ENCODE results near the gene ADCY10. TPM values are rescaled to one million over a fixed set of nuclear protein-coding genes. Genes with fewer than 3 reads are reported as not detected.

Gene ADCY10, protein sequence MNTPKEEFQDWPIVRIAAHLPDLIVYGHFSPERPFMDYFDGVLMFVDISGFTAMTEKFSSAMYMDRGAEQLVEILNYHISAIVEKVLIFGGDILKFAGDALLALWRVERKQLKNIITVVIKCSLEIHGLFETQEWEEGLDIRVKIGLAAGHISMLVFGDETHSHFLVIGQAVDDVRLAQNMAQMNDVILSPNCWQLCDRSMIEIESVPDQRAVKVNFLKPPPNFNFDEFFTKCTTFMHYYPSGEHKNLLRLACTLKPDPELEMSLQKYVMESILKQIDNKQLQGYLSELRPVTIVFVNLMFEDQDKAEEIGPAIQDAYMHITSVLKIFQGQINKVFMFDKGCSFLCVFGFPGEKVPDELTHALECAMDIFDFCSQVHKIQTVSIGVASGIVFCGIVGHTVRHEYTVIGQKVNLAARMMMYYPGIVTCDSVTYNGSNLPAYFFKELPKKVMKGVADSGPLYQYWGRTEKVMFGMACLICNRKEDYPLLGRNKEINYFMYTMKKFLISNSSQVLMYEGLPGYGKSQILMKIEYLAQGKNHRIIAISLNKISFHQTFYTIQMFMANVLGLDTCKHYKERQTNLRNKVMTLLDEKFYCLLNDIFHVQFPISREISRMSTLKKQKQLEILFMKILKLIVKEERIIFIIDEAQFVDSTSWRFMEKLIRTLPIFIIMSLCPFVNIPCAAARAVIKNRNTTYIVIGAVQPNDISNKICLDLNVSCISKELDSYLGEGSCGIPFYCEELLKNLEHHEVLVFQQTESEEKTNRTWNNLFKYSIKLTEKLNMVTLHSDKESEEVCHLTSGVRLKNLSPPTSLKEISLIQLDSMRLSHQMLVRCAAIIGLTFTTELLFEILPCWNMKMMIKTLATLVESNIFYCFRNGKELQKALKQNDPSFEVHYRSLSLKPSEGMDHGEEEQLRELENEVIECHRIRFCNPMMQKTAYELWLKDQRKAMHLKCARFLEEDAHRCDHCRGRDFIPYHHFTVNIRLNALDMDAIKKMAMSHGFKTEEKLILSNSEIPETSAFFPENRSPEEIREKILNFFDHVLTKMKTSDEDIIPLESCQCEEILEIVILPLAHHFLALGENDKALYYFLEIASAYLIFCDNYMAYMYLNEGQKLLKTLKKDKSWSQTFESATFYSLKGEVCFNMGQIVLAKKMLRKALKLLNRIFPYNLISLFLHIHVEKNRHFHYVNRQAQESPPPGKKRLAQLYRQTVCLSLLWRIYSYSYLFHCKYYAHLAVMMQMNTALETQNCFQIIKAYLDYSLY (N-terminal part only)
- total RNA-seq = under 0.01 TPM in 1 of 2 replicates, not detected in the other

DNA sequence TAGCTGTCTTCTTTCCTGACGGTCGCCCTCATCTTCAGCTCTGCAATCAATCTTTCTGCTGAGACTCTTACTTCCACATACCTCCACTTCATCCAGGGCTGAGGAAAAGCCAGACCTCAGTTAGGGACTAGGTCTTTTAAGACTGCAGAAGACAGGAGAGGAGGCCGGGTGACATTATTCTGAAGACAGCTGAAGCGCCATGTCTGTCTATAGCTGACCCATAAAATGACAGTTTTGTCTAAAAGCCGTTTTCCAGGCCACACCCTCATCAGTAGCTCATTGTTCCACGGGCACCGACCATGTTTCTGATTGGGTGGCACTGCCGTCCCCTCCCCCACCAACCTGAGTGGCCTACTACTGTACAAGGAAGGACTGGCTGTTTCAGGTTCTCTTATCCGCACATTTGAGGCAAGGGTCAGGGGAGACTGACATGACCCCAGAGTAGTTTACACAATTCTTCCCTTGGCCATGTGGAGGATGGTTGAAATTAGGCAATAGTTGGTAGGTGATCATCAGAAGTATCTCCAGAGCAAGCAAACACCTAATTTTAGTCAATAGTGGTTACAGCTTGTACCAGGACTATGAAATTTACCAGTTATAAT is at the start of gene ADCY10:
TSS of gene ADCY10 (minus strand) at position 240 of the 602 bp plus-strand sequence. CDS start 8,994 bp downstream, outside the sequence.

DNA sequence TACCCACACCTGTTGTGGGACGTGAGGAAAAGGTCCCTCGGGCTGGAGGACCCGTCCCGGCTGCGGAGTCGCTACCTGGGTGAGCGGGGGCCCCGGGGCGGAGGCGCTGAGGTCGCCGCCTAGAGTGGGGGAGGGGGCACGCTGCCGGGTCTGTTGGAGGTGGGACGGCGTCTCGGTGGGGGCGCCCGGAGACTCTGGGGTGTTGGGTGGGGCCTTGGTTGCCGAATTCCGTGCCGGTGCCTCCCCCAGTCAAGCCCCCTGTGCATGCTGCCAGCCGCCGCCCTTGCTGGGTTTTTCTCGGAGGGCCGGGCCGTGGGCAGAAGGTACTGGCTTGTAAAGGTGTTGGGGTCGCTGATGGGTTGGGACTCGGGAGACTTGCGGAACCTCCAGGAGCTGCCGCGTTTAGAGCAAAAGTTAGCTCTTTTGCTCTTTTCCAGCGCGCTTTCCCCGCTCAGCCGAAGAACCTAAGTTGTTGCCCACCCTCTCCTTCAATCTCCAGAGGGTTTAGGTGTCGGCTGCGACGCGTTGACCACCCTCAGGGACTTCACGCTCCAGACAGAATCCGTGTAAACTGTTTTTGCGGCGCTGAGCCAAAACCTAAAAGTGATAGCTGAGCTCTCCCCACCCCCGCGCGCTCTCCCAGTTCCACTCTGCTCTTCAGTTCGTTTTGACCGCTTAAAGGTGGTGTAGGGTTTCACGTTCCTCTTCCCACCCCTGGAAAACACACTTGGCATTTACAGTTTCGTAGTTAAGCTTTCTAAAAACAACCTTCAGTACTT is 23.2 kb upstream of the ADCY10 start, which contains the start of gene MPC2:
TSS of gene MPC2 (minus strand) at position 143 of the 779 bp plus-strand sequence. CDS start 1,231 bp downstream, outside the sequence.

DNA sequence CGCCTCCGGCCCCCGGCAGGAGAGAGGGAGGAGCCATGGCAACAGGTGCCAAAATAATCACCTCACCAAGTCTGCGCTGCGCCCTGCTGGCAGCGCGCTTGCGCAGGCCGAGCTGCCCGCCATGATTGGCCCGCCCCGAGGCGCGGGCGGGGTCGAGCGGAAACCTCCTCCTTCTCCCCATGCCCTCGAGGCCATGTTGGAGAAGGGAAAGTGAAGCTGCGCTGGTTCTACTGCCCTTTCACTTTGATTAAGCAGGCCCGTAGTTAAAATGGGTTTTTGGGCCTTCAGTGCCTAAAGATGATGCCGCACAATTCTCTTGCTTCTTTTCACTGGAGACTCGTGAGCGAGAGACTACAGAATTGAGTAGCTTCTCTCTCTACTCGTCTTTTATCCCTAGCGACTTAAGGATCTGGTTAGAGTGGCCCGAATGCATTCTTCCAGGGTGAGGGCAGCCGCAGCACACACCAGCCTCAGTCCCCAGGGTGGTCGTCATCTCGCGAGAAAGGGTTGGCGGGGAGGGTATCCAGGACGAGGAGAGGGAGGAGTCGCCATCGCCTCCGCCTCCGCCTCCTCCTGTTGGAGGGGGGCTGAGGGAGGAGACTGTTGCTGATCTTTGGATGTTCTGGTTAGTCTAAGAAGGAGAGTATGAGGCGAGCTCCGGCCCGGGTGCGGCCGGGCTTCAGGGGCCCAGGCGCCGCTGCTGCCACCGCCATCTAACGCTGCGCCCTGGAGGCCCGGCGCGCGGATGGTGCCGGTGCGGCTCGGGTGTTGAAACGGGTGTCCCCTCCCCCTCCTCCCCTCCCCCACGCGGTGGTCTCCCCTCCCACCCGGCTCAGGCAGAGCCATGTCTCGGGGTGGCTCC is 22.4 kb upstream of the ADCY10 start, which contains the start of gene DCAF6:
TSS of gene DCAF6 (plus strand) at position 616 of the 862 bp plus-strand sequence. CDS start at position 845, 229 bp downstream.

Other genes with a start within 250 kb of the ADCY10 start
- gene MPZL1, start 192.2 kb downstream of the ADCY10 start, total RNA-seq = 175 and 188 TPM in 2 replicates
- gene DCAF6, start 22.5 kb upstream of the ADCY10 start, total RNA-seq = 73.8 and 92.2 TPM in 2 replicates
- 18.5 and 20.9 TPM in 2 replicates for gene MPC2, start 22.9 kb upstream of the ADCY10 start, total RNA-seq
- gene GPR161, start 222.8 kb upstream of the ADCY10 start, total RNA-seq = 22.7 and 30.5 TPM in 2 replicates